Adrenal gland (tissue), 12 donors: ENCODE data around the gene PDE7B. TPM values are rescaled to one million over a fixed set of nuclear protein-coding genes. Genes with fewer than 3 reads are reported as not detected.

Experiments
- DNase-seq, 7 donors: peaks; one replicate each; pipeline ENCODE4 v3.0.0-alpha.2; 2019 to 2020
- H3K27ac ChIP-seq, 5 donors: fragments of 200-600 bp; sonication (generic) in 4 of 5; 1 replicate in 3 of 5; 2 replicates in 2 of 5; pipeline versions ENCODE4 v1.5.1 to v1.8.0; 2016 to 2020; ENCODE audit warnings: mild to moderate bottlenecking in 1 of 5
- H3K27me3 ChIP-seq: fragments of 200-600 bp; 2 replicates; pipeline ENCODE4 v1.8.0; 2021
- H3K36me3 ChIP-seq, 2 donors: fragments of 200-600 bp; replicated peaks in 1 of 2; 1 replicate in 1 of 2; 2 replicates in 1 of 2; pipeline versions ENCODE4 v1.5.1 to v1.8.0; 2018 to 2022
- H3K4me1 ChIP-seq, 2 donors: fragments of 200-600 bp; replicated peaks in 1 of 2; 1 replicate in 1 of 2; 2 replicates in 1 of 2; pipeline versions ENCODE4 v1.5.1 to v1.8.0; 2018 to 2021
- H3K4me3 ChIP-seq, 4 donors: fragments of 200-600 bp; sonication (generic) in 3 of 4; one replicate each; pipeline ENCODE4 v1.5.1; 2016 to 2018
- H3K9me3 ChIP-seq, 3 donors: fragments of 200-600 bp; sonication (generic) in 1 of 3; replicated peaks in 1 of 3; 1 replicate in 2 of 3; 2 replicates in 1 of 3; pipeline versions ENCODE4 v1.5.1 to v1.8.0; 2016 to 2021
- CTCF ChIP-seq, 6 experiments: fragments of 450-650 bp in 4 of 6; fragments of 200-600 bp in 2 of 6; sonication (generic) in 1 of 6; IDR thresholded peaks; 1 replicate in 5 of 6; 2 replicates in 1 of 6; pipeline versions ENCODE4 v1.5.1 to v1.8.0; 2016 to 2021; ENCODE audit warnings: antibody characterized with exemption in 6 of 6, mild to moderate bottlenecking in 2 of 6, moderate library complexity in 1 of 6
- POLR2A ChIP-seq, 2 donors: fragments of 450-650 bp; IDR thresholded peaks; one replicate each; pipeline ENCODE4 v1.6.1; 2017; ENCODE audit warnings: antibody characterized with exemption in 2 of 2, mild to moderate bottlenecking in 2 of 2, moderate library complexity in 1 of 2
- WGBS, 4 donors: extraction: QIAGEN DNeasy Blood & Tissue Kit in 2 of 4; methylation state at CpG; one replicate each; pipeline versions ENCODE4 v1.1.5 to v1.1.7; 2013 to 2017; 5-methylcytosine and 5-hydroxymethylcytosine counted together
- intact Hi-C, 2 donors: fragments of 100-400 bp; cut with DNase I; formaldehyde crosslinking; loops; one replicate each; pipeline versions ENCODE4 v1.14.1 to v1.15.0; 2022 to 2023
- polyA plus RNA-seq, 3 donors: library from polyadenylated mRNA; stranded (reverse); fragments of 200-250 nt in 2 of 3; fragments of 350-450 nt in 1 of 3; fragmentation: Illumina TruSeq in 1 of 3; extraction: RNeasy Lipid Tissue Mini Kit (QIAGEN cat#74804) in 1 of 3; gene quantifications; one replicate each; pipeline ENCODE4 v1.2.3, GENCODE V29; 2013 to 2014
- total RNA-seq, 9 donors: library from RNA; depleted of rRNA in 4 of 9; stranded (reverse); fragments of >200 nt in 4 of 9; fragments of 120-200 nt in 1 of 9; fragmentation: NEBNext Ultra II Directional in 1 of 9; extraction: Animal tissue kit (Norgen Biotek cat#: 25700) in 1 of 9; gene quantifications; one replicate each; pipeline versions ENCODE4 v1.1.0 to v1.2.4, GENCODE V29; 2013 to 2023
- donor health status: healthy with polysubstance abuse.
- donor health status: Bipolar disorder and iron deficiency.
- donor health status: DM: yes; HTN: yes; CAD: no.
- donor health status: DM: no; HTN: no; CAD: no.
- donor health status: DM: no; HTN: no; CAD: no.
- donor health status: DM: yes; HTN: yes; CAD: no.

Gene PDE7B
- total and polyA plus RNA-seq, 12 donors: 1.3 to 11.5 (median 5.2) TPM

- Histone ChIP-seq H3K27ac (no peak overlapping the region), H3K9me3 (no peaks in the 10 kb centered on the region), H3K36me3 (peaks cover 0 to 7% of the 10 kb centered on the region in 2 donors), H3K4me1 (peaks cover 0 to 8% of the 10 kb centered on the region in 2 donors), H3K27me3 (no peaks in the 10 kb centered on the region), H3K4me3 (no peak overlapping the region)
- TF ChIP-seq CTCF (IDR thresholded peaks at IDR 0.05) (no peak), POLR2A (IDR thresholded peaks at IDR 0.05) (no peak)
- intact Hi-C loops: no loop called here
- DNase-seq: no peak
Measured at GRCh38 chr6:136155191-136155590, 303.7 kb downstream of the PDE7B start.

GRCh38 chr6:136157743-136158142, 306.2 kb downstream of the PDE7B start:
- intact Hi-C loops: no loop called here

GRCh38 chr6:136158387-136158821, 306.9 kb downstream of the PDE7B start:
- peaks cover 0 to 7% of the 10 kb centered on the region in 2 donors for H3K36me3 ChIP-seq
- peak overlapping the region in 2 of 5 donors; percentile 4 to 24 for H3K27ac ChIP-seq

More at GRCh38 chr6:136157743-136158142, 306.2 kb downstream of the PDE7B start:
- TF ChIP-seq POLR2A (IDR thresholded peaks at IDR 0.05) (no peak), CTCF (IDR thresholded peaks at IDR 0.05) (no peak)
- 93 to 96% (median 95%) methylated on average over 5 of the region's 5 CpGs for WGBS, 4 donors
- Histone ChIP-seq H3K9me3 (no peaks in the 10 kb centered on the region), H3K4me1 (peaks cover 0 to 23% of the 10 kb centered on the region in 2 donors), H3K36me3 (peaks cover 0 to 7% of the 10 kb centered on the region in 2 donors), H3K27ac (no peak overlapping the region), H3K27me3 (no peaks in the 10 kb centered on the region), H3K4me3 (no peak overlapping the region)
- DNase-seq: no peak

GRCh38 chr6:136158971-136159370, 307.5 kb downstream of the PDE7B start:
- Histone ChIP-seq H3K36me3 (peaks cover 0 to 7% of the 10 kb centered on the region in 2 donors), H3K27me3 (no peaks in the 10 kb centered on the region), H3K9me3 (no peaks in the 10 kb centered on the region), H3K27ac (peak overlapping the region in 2 of 5 donors; percentile 4 to 24), H3K4me1 (peaks cover 0 to 23% of the 10 kb centered on the region in 2 donors), H3K4me3 (no peak overlapping the region)
- no peak for TF ChIP-seq POLR2A (IDR thresholded peaks at IDR 0.05)
- TF ChIP-seq CTCF (IDR thresholded peaks at IDR 0.05): no peak
- no peak for DNase-seq
- WGBS, 4 donors: 63 to 77% (median 66%) methylated on average over 2 of the region's 2 CpGs
- intact Hi-C loops: no loop called here

More at GRCh38 chr6:136158387-136158821, 306.9 kb downstream of the PDE7B start:
- Histone ChIP-seq H3K27me3 (no peaks in the 10 kb centered on the region), H3K4me3 (no peak overlapping the region), H3K4me1 (peaks cover 0 to 23% of the 10 kb centered on the region in 2 donors), H3K9me3 (no peaks in the 10 kb centered on the region)
- TF ChIP-seq CTCF (IDR thresholded peaks at IDR 0.05) (no peak), POLR2A (IDR thresholded peaks at IDR 0.05) (no peak)
- peak; percentile 70 to 93 (median 88) for DNase-seq
- 16 to 33% (median 28%) methylated on average over 4 of the region's 4 CpGs for WGBS, 4 donors
- intact Hi-C loops: no loop called here
